Muscle of leg (tissue), 11 donors: Measurements from ENCODE around the gene RNF225. TPM values are rescaled to one million over a fixed set of nuclear protein-coding genes. Genes with fewer than 3 reads are reported as not detected.
A peak's percentile ranks its signal among the peaks of the same experiment; 100 is the strongest.

Experiments
- DNase-seq: peaks from one replicate; pipeline ENCODE4 v3.0.0; 2013
- H3K27ac ChIP-seq: one replicate; pipeline ENCODE4 v1.5.1; 2013; ENCODE audit warnings: mild to moderate bottlenecking, low read length, control low read depth
- H3K27me3 ChIP-seq: one replicate; pipeline ENCODE4 v1.6.1; 2013; ENCODE audit warnings: low read length; ENCODE audit not compliant: control insufficient read depth, insufficient read depth
- H3K36me3 ChIP-seq: one replicate; pipeline ENCODE4 v1.6.1; 2013; ENCODE audit warnings: low read length; ENCODE audit not compliant: control insufficient read depth, insufficient read depth
- H3K4me1 ChIP-seq: one replicate; pipeline ENCODE4 v1.6.1; 2013; ENCODE audit warnings: low read length; ENCODE audit not compliant: control insufficient read depth, insufficient read depth
- H3K4me3 ChIP-seq: one replicate; pipeline ENCODE4 v1.5.1; 2013; ENCODE audit warnings: low read length, control low read depth
- H3K9me3 ChIP-seq: replicated peaks from 2 replicates; pipeline ENCODE4 v1.6.1; 2013; ENCODE audit warnings: low read depth, low read length; ENCODE audit not compliant: control insufficient read depth
- WGBS: methylation state at CpG from one replicate; pipeline ENCODE4 v1.1.5; 2013; ENCODE audit warnings: missing lambda C conversion rate; ENCODE audit not compliant: insufficient coverage; 5-methylcytosine and 5-hydroxymethylcytosine counted together
- polyA plus RNA-seq, 8 donors: library from polyadenylated mRNA; unstranded; fragments of 120-200 nt; gene quantifications; one replicate each; pipeline versions ENCODE4 v1.2.1 to v1.2.3, GENCODE V29; 2013; ENCODE audit warnings: inconsistent platforms in 1 of 8, low replicate concordance in 1 of 8; ENCODE audit not compliant: insufficient read length in 8 of 8, insufficient read depth in 1 of 8
- total RNA-seq: library from RNA; stranded (reverse); fragments of 120-200 nt; gene quantifications from one replicate; pipeline ENCODE4 v1.2.4, GENCODE V29; 2013

RNF225 gene
- total and polyA plus RNA-seq, 9 donors, result 0.20 TPM; not detected in 8

- no peak for DNase-seq
- no peaks in the 10 kb centered on the region for H3K9me3 ChIP-seq
- no peaks in the 10 kb centered on the region for H3K36me3 ChIP-seq
- 6% methylated on average over 22 of the region's 24 CpGs for WGBS
- H3K27ac ChIP-seq, result peak overlapping the region; percentile 91
- H3K27me3 ChIP-seq, result no peaks in the 10 kb centered on the region
- H3K4me3 ChIP-seq, result peak overlapping the region; percentile 74
- H3K4me1 ChIP-seq, result peaks cover 20% of the 10 kb centered on the region
These were observed 15.3 kb upstream of the RNF225 start for GRCh38 chr19:58380037-58380661.

- Histone ChIP-seq H3K27me3 (no peaks in the 10 kb centered on the region), H3K4me1 (peaks cover 27% of the 10 kb centered on the region), H3K27ac (peak within 1 kb of the TSS; percentile 91), H3K4me3 (peak within 1 kb of the TSS; percentile 74), H3K36me3 (no peaks in the 10 kb centered on the region), H3K9me3 (no peaks in the 10 kb centered on the region)
- peak; percentile 100 for DNase-seq
- WGBS, result under 1% methylated on average over 81 of the region's 83 CpGs
These were observed 14.6 kb upstream of the RNF225 start, which contains the start of gene ZNF837 for GRCh38 chr19:58380662-58381459. Gene ZNF837 (minus strand): TSS chr19:58381030. CDS start chr19:58369332, 11,698 bp downstream.

- Histone ChIP-seq H3K4me3 (peak overlapping the region; percentile 74), H3K27ac (peak overlapping the region; percentile 91), H3K27me3 (no peaks in the 10 kb centered on the region), H3K9me3 (no peaks in the 10 kb centered on the region), H3K36me3 (no peaks in the 10 kb centered on the region), H3K4me1 (peaks cover 34% of the 10 kb centered on the region)
- no peak for DNase-seq
- WGBS, result 52% methylated on average over 16 of the region's 26 CpGs
These were observed 13.8 kb upstream of the RNF225 start for GRCh38 chr19:58381460-58382212.

GRCh38 chr19:58382997-58383603 is 12.4 kb upstream of the RNF225 start:
- 84% methylated on average over 4 of the region's 6 CpGs for WGBS

GRCh38 chr19:58385313-58385890 is 10.1 kb upstream of the RNF225 start:
- no peak for DNase-seq
- peaks cover 13% of the 10 kb centered on the region for H3K36me3 ChIP-seq
- H3K9me3 ChIP-seq, result no peaks in the 10 kb centered on the region
- no peaks in the 10 kb centered on the region for H3K27me3 ChIP-seq
- H3K4me3 ChIP-seq, result peak overlapping the region; percentile 79
- peak overlapping the region; percentile 98 for H3K27ac ChIP-seq
- H3K4me1 ChIP-seq, result peaks cover 31% of the 10 kb centered on the region
- 67% methylated on average over 8 of the region's 9 CpGs for WGBS

More at GRCh38 chr19:58382997-58383603, 12.4 kb upstream of the RNF225 start:
- Histone ChIP-seq H3K4me3 (no peak overlapping the region), H3K9me3 (no peaks in the 10 kb centered on the region), H3K4me1 (peaks cover 40% of the 10 kb centered on the region), H3K27ac (no peak overlapping the region), H3K36me3 (peaks cover 2% of the 10 kb centered on the region), H3K27me3 (no peaks in the 10 kb centered on the region)
- no peak for DNase-seq

- Histone ChIP-seq H3K4me1 (peaks cover 30% of the 10 kb centered on the region), H3K4me3 (peak overlapping the region; percentile 79), H3K27ac (peak overlapping the region; percentile 98), H3K9me3 (no peaks in the 10 kb centered on the region), H3K27me3 (no peaks in the 10 kb centered on the region), H3K36me3 (peaks cover 19% of the 10 kb centered on the region)
- peak; percentile 42 for DNase-seq
- under 1% methylated on average over 25 of the region's 36 CpGs for WGBS
These were observed 9.4 kb upstream of the RNF225 start for GRCh38 chr19:58385891-58386575.

GRCh38 chr19:58386576-58387337 is 8.7 kb upstream of the RNF225 start, which contains the start of gene RPS5:
Gene RPS5 (plus strand): TSS chr19:58387269. CDS start chr19:58388138, 869 bp downstream.
- peaks cover 26% of the 10 kb centered on the region for H3K36me3 ChIP-seq
- H3K27ac ChIP-seq, result peak within 1 kb of the TSS; percentile 98
- under 1% methylated on average over 62 of the region's 64 CpGs for WGBS
- H3K4me1 ChIP-seq, result peaks cover 26% of the 10 kb centered on the region
- peak; percentile 100 for DNase-seq
- no peaks in the 10 kb centered on the region for H3K9me3 ChIP-seq
- H3K4me3 ChIP-seq, result peak within 1 kb of the TSS; percentile 79
- H3K27me3 ChIP-seq, result no peaks in the 10 kb centered on the region

GRCh38 chr19:58387338-58388174 is 7.9 kb upstream of the RNF225 start:
- Histone ChIP-seq H3K27ac (peak overlapping the region; percentile 43), H3K4me1 (peaks cover 24% of the 10 kb centered on the region), H3K9me3 (no peaks in the 10 kb centered on the region), H3K4me3 (peak overlapping the region; percentile 79), H3K27me3 (no peaks in the 10 kb centered on the region), H3K36me3 (peaks cover 32% of the 10 kb centered on the region)
- DNase-seq, result no peak
- WGBS, result 17% methylated on average over 24 of the region's 39 CpGs
